ENCODE results near the gene CALR3.
"Not testable (repeated sequence)": the region's sequence is repeated elsewhere in the genome, so short reads cannot be mapped to it uniquely, and the experiment has no call there.

Gene CALR3

DNA sequence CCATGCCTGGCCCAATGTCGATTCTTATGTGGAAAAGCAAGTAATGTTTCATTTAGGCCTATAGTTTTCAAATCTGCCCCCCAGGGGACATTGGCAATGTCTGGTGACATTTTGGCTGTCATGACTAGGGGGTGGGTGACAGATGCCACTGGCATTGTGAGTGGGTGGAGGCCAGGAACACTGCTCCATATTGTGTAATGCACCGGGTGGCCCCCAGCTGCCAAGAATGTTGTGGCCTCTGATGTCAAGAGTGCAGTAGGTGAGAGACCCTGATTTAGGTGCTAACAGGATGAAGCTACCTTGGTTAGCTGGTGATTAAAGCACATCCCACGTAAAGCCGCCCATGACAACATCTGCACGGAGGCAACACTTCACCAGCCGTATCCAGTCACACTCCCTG, 11.0 kb upstream of the CALR3 start:
- DNase-seq, result no peak
- Histone ChIP-seq H3K4me3 (ENCODE audit: low read depth, low read length) (no peak overlapping the region), H3K27me3 (ENCODE audit: insufficient read depth, low read depth, severe bottlenecking) (no peaks in the 10 kb centered on the region), H3K9me3 (ENCODE audit: severe bottlenecking) (no peaks in the 10 kb centered on the region), H3K27ac (no peak overlapping the region), H3K36me3 (peaks cover 61% of the 10 kb centered on the region)
- TF ChIP-seq, protein P1, sequence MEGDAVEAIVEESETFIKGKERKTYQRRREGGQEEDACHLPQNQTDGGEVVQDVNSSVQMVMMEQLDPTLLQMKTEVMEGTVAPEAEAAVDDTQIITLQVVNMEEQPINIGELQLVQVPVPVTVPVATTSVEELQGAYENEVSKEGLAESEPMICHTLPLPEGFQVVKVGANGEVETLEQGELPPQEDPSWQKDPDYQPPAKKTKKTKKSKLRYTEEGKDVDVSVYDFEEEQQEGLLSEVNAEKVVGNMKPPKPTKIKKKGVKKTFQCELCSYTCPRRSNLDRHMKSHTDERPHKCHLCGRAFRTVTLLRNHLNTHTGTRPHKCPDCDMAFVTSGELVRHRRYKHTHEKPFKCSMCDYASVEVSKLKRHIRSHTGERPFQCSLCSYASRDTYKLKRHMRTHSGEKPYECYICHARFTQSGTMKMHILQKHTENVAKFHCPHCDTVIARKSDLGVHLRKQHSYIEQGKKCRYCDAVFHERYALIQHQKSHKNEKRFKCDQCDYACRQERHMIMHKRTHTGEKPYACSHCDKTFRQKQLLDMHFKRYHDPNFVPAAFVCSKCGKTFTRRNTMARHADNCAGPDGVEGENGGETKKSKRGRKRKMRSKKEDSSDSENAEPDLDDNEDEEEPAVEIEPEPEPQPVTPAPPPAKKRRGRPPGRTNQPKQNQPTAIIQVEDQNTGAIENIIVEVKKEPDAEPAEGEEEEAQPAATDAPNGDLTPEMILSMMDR (IDR thresholded peaks at IDR 0.05; ENCODE audit: low read depth, low read length), result no peak

- DNase-seq; H3K27me3 ChIP-seq (ENCODE audit: insufficient read depth, low read depth, severe bottlenecking); H3K4me3 ChIP-seq (ENCODE audit: low read depth, low read length); H3K9me3 ChIP-seq (ENCODE audit: severe bottlenecking): not testable (repeated sequence)
- Histone ChIP-seq H3K27ac (peak overlapping the region; percentile 71), H3K36me3 (peaks cover 57% of the 10 kb centered on the region)
Measured at GRCh38 chr19:16506161-16506560, 10.2 kb upstream of the CALR3 start.

GRCh38 chr19:16504271-16504670, 8.3 kb upstream of the CALR3 start:
- no peaks in the 10 kb centered on the region for H3K27me3 ChIP-seq (ENCODE audit: insufficient read depth, low read depth, severe bottlenecking)
- TF ChIP-seq, protein P1 (IDR thresholded peaks at IDR 0.05; ENCODE audit: low read depth, low read length), result no peak
- peaks cover 46% of the 10 kb centered on the region for H3K36me3 ChIP-seq
- DNase-seq, result no peak
- no peaks in the 10 kb centered on the region for H3K9me3 ChIP-seq (ENCODE audit: severe bottlenecking)
- H3K27ac ChIP-seq, result peak overlapping the region; percentile 71
- no peak overlapping the region for H3K4me3 ChIP-seq (ENCODE audit: low read depth, low read length)

GRCh38 chr19:16497837-16498236, 1.9 kb upstream of the CALR3 start:
- DNase-seq, result no peak
- peaks cover 11% of the 10 kb centered on the region for H3K36me3 ChIP-seq
- no peak overlapping the region for H3K4me3 ChIP-seq (ENCODE audit: low read depth, low read length)
- H3K27me3 ChIP-seq (ENCODE audit: insufficient read depth, low read depth, severe bottlenecking), result no peaks in the 10 kb centered on the region
- H3K27ac ChIP-seq, result no peak overlapping the region
- no peaks in the 10 kb centered on the region for H3K9me3 ChIP-seq (ENCODE audit: severe bottlenecking)
- TF ChIP-seq, protein P1 (IDR thresholded peaks at IDR 0.05; ENCODE audit: low read depth, low read length), result no peak

GRCh38 chr19:16497042-16497441, 1.1 kb upstream of the CALR3 start:
- TF ChIP-seq, protein P1 (IDR thresholded peaks at IDR 0.05; ENCODE audit: low read depth, low read length), result no peak
- no peaks in the 10 kb centered on the region for H3K27me3 ChIP-seq (ENCODE audit: insufficient read depth, low read depth, severe bottlenecking)
- H3K4me3 ChIP-seq (ENCODE audit: low read depth, low read length), result peak overlapping the region; percentile 77
- no peak for DNase-seq
- H3K27ac ChIP-seq, result no peak overlapping the region
- H3K36me3 ChIP-seq, result peaks cover 8% of the 10 kb centered on the region
- no peaks in the 10 kb centered on the region for H3K9me3 ChIP-seq (ENCODE audit: severe bottlenecking)

- Histone ChIP-seq H3K27ac (peak overlapping the region; percentile 41), H3K9me3 (ENCODE audit: severe bottlenecking) (no peaks in the 10 kb centered on the region)
- DNase-seq, result no peak
Measured at GRCh38 chr19:16496613-16496983, 631 bp upstream of the CALR3 start.

DNA sequence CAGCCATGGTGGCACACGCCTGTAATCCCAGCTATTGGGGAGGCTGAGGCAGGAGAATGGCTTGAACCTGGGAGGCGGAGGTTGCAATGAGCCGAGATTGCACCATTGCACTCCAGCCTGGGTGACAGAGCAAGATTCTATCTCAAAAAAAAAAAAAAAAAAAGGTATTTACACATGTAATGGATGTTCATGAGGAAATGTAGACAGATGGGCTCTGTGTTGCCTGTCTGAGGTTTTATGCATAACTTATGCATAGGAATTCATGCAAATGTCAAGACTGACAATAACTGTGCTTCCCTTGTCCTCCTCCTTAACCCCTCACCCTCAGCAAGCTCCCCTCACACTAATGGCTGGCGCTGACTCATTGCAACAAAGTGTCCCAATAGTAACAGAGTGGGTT, 9.5 kb downstream of the CALR3 start:
- H3K4me3 ChIP-seq (ENCODE audit: low read depth, low read length); H3K27ac ChIP-seq; H3K36me3 ChIP-seq; H3K27me3 ChIP-seq (ENCODE audit: insufficient read depth, low read depth, severe bottlenecking); DNase-seq; H3K9me3 ChIP-seq (ENCODE audit: severe bottlenecking): not testable (repeated sequence)

More at GRCh38 chr19:16496613-16496983, 631 bp upstream of the CALR3 start:
- Histone ChIP-seq H3K27me3 (ENCODE audit: insufficient read depth, low read depth, severe bottlenecking) (no peaks in the 10 kb centered on the region), H3K4me3 (ENCODE audit: low read depth, low read length) (peak overlapping the region; percentile 77), H3K36me3 (peaks cover 8% of the 10 kb centered on the region)
- TF ChIP-seq, protein P1 (IDR thresholded peaks at IDR 0.05; ENCODE audit: low read depth, low read length), result no peak
